SU-DHL-6 (cell line): ENCODE measurements around the gene SPNS3.

Experiments used
- H2AFZ ChIP-seq: fragments of 200-600 bp; sonication (generic); 2 replicates; pipeline ENCODE4 v1.6.1; 2014; ENCODE audit warnings: low read depth, mild to moderate bottlenecking, moderate library complexity, mixed read lengths, antibody characterized with exemption, low read length; ENCODE audit not compliant: severe bottlenecking
- H3F3A ChIP-seq: fragments of 200-600 bp; shearing (Covaris generic); 2 replicates; pipeline ENCODE4 v1.6.0; 2016; ENCODE audit warnings: antibody characterized with exemption, mild to moderate bottlenecking; ENCODE audit not compliant: insufficient read depth
- H3K27ac ChIP-seq: fragments of 200-600 bp; sonication (generic); 2 replicates; pipeline ENCODE4 v1.5.1; 2016; ENCODE audit warnings: low read depth, mild to moderate bottlenecking, low read length, moderate library complexity, mixed read lengths
- H3K27me3 ChIP-seq: fragments of 200-600 bp; sonication (generic), shearing (Covaris generic); 2 replicates; pipeline ENCODE4 v1.6.0; 2014; ENCODE audit warnings: mild to moderate bottlenecking, low read length
- H3K36me3 ChIP-seq: fragments of 200-600 bp; sonication (generic); 2 replicates; pipeline ENCODE4 v1.6.1; 2014; ENCODE audit warnings: mild to moderate bottlenecking, low read length, mixed read lengths
- H3K4me2 ChIP-seq: fragments of 300-600, 200-600 bp; shearing (Covaris generic), sonication (generic); 2 replicates; pipeline ENCODE4 v1.6.0; 2014; ENCODE audit warnings: low read length, low read depth, mild to moderate bottlenecking; ENCODE audit not compliant: poor library complexity, severe bottlenecking
- H3K4me3 ChIP-seq: fragments of 200-600 bp; sonication (generic); 2 replicates; pipeline ENCODE4 v1.5.1; 2014; ENCODE audit warnings: antibody characterized with exemption, low read length, mild to moderate bottlenecking, mixed read lengths; ENCODE audit not compliant: insufficient read depth, poor library complexity, severe bottlenecking
- H3K79me2 ChIP-seq: fragments of 200-600 bp; sonication (generic); 2 replicates; pipeline ENCODE4 v1.6.1; 2014; ENCODE audit warnings: mild to moderate bottlenecking, low read length, moderate library complexity; ENCODE audit not compliant: insufficient read depth
- H3K9ac ChIP-seq: fragments of 200-600 bp; sonication (generic); 2 replicates; pipeline ENCODE4 v1.7.0; 2014; ENCODE audit warnings: mild to moderate bottlenecking, low read length
- H3K9me2 ChIP-seq: fragments of 200-600 bp; sonication (generic); replicated peaks from 2 replicates; pipeline ENCODE4 v1.6.1; 2014; ENCODE audit warnings: low read length; ENCODE audit not compliant: insufficient read depth
- H3K9me3 ChIP-seq: fragments of 200-600 bp; sonication (generic); 2 replicates; pipeline ENCODE4 v1.6.1; 2014; ENCODE audit warnings: low read length, mixed read lengths; ENCODE audit not compliant: insufficient read depth
- H4K20me1 ChIP-seq: fragments of 200-600 bp; sonication (generic); 2 replicates; pipeline ENCODE4 v1.6.1; 2014; ENCODE audit warnings: low read depth, mild to moderate bottlenecking, antibody characterized with exemption, low read length, moderate library complexity, mixed read lengths
- EZH2phosphoT487 ChIP-seq: fragments of 200-600 bp; sonication (generic), shearing (Covaris generic); conservative IDR thresholded peaks from 2 replicates; pipeline ENCODE4 v1.6.1; 2018; ENCODE audit warnings: mild to moderate bottlenecking, antibody characterized with exemption, low read length, moderate library complexity, mixed read lengths
- TF ChIP-seq, protein P1 (sequence below): fragments of 200-600 bp; sonication (generic); IDR thresholded peaks from one replicate; pipeline ENCODE4 v1.5.1; 2017; ENCODE audit warnings: antibody characterized with exemption, mild to moderate bottlenecking, low read length, moderate library complexity; ENCODE audit not compliant: insufficient read depth, poor library complexity, severe bottlenecking

The SPNS3 gene

DNA sequence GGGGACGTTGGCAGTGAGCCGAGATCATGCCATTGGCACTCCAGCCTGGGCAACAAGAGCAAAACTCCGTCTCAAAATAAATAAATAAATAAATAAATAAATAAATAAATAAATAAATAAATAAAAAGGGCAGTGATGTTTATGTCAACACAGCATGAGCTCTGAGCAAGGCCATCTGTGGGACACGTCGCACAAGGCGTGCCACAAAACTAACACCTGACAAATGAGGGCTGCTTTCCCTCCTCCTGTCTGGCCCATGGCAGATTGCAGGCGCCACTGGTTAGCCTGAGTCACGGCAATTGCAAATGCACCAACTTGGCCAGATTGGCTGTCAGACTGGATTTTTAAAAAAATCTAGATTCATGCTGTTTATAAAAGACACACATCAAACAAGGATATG lies 25.9 kb upstream of the SPNS3 start:
- TF ChIP-seq EZH2phosphoT487 = no peak
- TF ChIP-seq, protein P1, sequence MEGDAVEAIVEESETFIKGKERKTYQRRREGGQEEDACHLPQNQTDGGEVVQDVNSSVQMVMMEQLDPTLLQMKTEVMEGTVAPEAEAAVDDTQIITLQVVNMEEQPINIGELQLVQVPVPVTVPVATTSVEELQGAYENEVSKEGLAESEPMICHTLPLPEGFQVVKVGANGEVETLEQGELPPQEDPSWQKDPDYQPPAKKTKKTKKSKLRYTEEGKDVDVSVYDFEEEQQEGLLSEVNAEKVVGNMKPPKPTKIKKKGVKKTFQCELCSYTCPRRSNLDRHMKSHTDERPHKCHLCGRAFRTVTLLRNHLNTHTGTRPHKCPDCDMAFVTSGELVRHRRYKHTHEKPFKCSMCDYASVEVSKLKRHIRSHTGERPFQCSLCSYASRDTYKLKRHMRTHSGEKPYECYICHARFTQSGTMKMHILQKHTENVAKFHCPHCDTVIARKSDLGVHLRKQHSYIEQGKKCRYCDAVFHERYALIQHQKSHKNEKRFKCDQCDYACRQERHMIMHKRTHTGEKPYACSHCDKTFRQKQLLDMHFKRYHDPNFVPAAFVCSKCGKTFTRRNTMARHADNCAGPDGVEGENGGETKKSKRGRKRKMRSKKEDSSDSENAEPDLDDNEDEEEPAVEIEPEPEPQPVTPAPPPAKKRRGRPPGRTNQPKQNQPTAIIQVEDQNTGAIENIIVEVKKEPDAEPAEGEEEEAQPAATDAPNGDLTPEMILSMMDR = no peak
- no peak overlapping the region for H3K27ac ChIP-seq

DNA sequence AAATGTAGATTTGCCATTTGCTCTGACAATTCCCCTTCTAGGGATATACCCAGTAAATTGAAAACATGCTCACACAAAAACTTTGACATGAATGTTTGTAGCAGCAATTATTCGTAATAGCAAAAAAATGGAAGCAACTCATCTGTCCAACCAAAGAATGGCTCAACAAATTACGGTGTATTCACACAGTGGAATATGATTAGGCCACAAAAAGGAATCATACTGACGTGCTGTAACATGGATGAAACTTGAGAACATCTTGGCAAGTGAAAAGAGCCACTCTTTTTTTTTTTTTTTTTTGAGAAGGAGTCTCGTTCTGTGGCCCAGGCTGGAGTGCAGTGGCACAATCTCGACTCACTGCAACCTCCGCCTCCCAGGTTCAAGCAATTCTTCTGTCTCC lies 24.1 kb upstream of the SPNS3 start:
- H3K4me2 ChIP-seq = no peak overlapping the region
- H4K20me1 ChIP-seq = no peaks in the 10 kb centered on the region
- no peak overlapping the region for H3K9ac ChIP-seq
- TF ChIP-seq, protein P1 = no peak
- no peak for TF ChIP-seq EZH2phosphoT487
- no peak overlapping the region for H3K27ac ChIP-seq
- H3K79me2 ChIP-seq = no peaks in the 10 kb centered on the region
- no peak overlapping the region for H2AFZ ChIP-seq
- no peaks in the 10 kb centered on the region for H3K9me2 ChIP-seq
- no peaks in the 10 kb centered on the region for H3K27me3 ChIP-seq
- no peak overlapping the region for H3K4me3 ChIP-seq
- H3K9me3 ChIP-seq = no peaks in the 10 kb centered on the region
- no peaks in the 10 kb centered on the region for H3K36me3 ChIP-seq
- no peaks in the 10 kb centered on the region for H3F3A ChIP-seq

More for the DNA sequence above, 25.9 kb upstream of the SPNS3 start:
- H3K9me3 ChIP-seq = no peaks in the 10 kb centered on the region
- no peak overlapping the region for H3K4me2 ChIP-seq
- H4K20me1 ChIP-seq = no peaks in the 10 kb centered on the region
- H3K36me3 ChIP-seq = no peaks in the 10 kb centered on the region
- H3K27me3 ChIP-seq = no peaks in the 10 kb centered on the region
- H3K9ac ChIP-seq = no peak overlapping the region
- no peak overlapping the region for H2AFZ ChIP-seq
- no peaks in the 10 kb centered on the region for H3K9me2 ChIP-seq
- no peaks in the 10 kb centered on the region for H3K79me2 ChIP-seq
- H3F3A ChIP-seq = no peaks in the 10 kb centered on the region
- no peak overlapping the region for H3K4me3 ChIP-seq

DNA sequence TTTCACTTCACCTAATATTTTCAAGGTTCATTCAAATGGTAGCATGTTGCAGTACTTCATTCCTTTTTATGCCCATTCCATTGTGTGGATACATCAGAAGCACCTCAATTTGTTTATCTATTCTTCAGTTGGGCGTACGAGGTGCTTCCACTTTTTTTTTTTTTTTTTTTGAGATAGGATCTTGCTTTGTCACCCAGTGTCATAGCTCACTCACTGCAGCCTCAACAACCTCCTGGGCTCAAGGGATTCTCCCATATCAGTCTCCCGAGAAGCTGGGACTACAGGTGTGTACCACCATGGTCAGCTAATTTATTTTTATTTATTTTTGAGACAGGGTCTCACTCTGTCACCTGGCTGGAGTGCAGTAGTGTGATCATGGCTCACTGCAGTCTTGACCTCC lies 22.5 kb upstream of the SPNS3 start:
- TF ChIP-seq EZH2phosphoT487 = no peak
- TF ChIP-seq, protein P1 = no peak
- Histone ChIP-seq H3K4me2 (no peak overlapping the region), H3K27me3 (no peaks in the 10 kb centered on the region), H3F3A (no peaks in the 10 kb centered on the region), H3K79me2 (no peaks in the 10 kb centered on the region), H3K4me3 (no peak overlapping the region), H3K9me3 (no peaks in the 10 kb centered on the region), H4K20me1 (no peaks in the 10 kb centered on the region), H2AFZ (no peak overlapping the region), H3K36me3 (no peaks in the 10 kb centered on the region), H3K27ac (no peak overlapping the region), H3K9ac (no peak overlapping the region), H3K9me2 (no peaks in the 10 kb centered on the region)
